GM04504 (cell line): ENCODE results near the gene ABCC2.
"Not testable (repeated sequence)": the region's sequence is repeated elsewhere in the genome, so short reads cannot be mapped to it uniquely, and the experiment has no call there.

Source experiments
- DNase-seq: peaks from one replicate; pipeline ENCODE4 v3.0.0-alpha.2; 2012; ENCODE audit warnings: low read depth

ABCC2 gene

DNA sequence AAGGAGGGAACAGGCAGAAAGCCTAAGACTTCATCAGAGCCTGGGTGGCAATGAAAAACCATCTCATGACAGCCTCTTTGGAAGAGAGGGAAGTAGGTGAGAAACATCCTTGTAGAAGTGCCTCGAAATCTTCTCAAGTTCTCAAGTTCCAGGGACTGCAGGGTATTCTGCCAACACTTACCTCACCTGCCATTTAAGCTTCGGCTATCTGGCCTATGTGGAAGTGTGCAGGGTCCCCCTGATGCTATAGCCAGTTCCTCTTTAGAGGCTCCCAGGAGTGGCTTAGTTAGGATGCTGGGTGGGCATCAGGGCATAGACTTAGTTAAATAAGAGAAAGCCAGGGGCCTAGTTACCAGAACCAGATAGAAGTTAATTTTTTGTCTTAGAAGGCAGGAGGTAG lies 27.0 kb downstream of the ABCC2 start:
- DNase-seq = no peak

DNA sequence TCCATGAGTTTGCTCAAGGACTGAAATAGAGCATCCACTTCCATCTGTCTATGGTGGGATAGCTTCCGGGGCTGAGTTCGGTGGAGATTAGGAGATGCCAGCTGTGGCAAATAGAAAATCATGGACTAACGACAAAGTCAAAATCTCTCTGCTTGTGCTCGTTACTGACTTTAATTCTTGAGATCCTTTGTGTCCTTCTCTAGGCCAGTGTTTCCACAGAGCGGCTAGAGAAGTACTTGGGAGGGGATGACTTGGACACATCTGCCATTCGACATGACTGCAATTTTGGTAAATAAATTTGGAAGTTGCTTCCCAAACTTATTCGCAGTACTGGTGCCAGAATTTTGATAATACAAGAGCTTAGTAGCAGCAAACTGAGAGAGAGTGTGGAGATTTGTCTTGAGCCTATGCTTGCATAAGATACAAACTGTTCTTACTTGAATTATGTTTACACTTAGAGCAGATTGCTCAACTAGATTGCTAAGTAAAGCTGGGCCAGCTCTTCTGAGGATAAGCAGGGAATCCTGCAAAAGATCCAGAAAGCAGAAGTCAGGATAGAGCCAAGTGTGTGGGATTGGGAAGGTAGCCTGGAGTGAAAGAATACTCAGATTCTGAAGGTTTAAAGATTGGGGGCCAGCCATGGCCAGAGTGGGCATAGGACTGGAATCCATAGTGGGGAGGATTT lies 27.6 kb downstream of the ABCC2 start:
- DNase-seq = no peak

DNA sequence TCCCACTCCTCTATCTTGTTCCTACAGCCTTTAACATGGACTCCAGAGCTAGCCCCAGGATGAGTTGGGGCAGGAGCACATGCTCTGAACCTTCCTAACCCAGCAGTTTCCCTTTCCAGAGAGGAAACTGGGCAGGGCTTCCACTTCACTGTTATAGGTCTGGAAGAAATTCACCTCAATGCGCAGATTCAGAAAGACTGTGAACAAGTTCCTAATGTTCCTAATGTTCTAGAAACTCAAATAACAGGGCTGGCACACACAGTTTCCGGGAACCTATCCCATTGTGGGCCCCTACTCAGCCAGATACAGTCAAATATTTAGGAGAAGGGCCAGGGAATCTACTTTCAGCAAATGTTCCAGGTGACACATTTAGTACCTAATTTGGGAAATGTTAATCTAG lies 29.7 kb downstream of the ABCC2 start:
- DNase-seq = no peak

DNA sequence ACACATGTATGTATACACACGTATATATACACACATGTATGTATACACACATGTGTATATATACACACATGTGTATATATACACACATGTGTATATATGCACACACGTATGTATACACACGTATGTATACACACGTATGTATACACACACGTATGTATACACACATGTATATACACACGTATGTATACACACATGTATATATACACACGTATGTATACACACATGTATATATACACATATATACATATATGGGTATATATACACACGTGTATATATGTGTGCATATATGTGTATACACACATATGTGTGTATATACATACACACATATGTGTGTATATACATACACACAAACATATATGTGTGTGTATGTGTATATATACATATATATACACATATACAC lies 31.7 kb downstream of the ABCC2 start:
- DNase-seq = no peak

DNA sequence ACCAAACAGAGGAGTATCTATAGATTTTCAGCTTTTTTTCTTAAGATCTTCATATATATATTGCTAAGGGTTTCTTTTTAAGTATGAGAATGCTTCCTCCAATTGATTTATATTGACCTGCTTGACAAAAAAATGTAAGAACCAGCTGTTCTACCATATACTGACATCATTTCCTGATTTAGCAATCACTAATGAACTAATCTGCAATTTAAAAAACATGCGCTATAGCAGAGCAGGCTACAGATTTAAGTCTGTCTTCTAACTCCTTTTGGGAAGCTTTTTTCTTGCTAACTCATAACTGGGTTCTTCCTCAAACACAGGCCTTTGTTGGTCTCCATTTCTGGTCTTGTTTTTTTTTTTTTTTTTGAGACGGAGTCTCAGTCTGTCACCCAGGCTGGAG lies 33.2 kb downstream of the ABCC2 start:
- no peak for DNase-seq

DNA sequence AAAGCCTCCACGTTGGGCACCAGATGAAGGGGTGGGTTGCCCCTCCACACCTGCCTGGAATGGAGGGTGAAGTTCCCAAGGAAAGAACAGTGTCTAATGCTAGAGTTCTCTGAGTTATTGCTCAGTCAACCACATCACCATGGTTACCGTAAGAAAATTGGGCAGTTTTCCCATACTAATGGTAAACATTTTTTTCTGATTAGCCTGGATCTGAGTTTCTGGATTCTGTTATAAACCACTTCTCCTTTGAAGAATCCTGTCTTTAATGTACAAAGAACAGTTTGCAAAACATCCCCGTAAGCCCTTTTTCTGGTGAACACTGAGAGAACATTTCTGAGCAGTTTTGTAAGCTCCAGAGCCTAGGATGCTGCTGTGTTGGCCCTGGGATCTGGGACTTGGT lies 45.5 kb downstream of the ABCC2 start:
- no peak for DNase-seq

DNA sequence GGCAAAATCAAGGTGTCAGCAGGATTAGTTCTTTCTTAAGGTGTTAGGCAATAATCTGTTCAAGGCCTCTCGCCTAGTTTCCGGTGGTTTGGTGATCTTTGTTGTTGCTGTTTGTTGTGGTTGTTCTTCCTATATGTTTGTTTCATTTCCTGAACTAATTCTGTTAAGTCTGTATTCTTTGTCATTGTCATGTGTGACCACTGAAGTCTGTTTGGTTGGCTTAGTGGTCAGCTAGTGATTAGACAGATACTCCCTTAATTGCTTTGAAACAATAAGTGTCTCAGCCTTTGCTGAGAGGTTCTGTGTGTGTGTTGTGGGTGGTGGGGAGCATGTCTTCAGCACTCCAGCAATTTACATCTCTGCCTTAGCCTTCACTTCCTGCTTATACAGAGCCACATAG lies 46.0 kb downstream of the ABCC2 start:
- no peak for DNase-seq

DNA sequence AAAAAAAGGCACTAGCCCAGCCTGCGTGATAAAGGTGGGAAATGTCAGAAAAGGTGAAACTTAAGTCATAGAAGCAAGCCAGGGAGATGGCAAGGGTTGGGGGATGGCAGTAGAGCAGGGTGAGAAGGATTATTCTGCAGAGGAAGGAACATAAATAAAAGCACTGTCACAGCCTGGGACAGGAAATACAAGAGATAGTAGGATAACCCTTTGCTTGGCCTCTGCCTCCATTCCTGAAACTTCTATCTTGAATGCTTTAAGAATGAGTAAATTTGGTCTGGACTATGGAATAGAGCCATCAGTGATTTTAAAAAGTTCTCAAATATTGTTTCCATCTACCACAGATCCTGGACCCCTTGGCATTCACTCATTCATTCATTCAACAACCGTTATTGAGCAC lies 50.0 kb downstream of the ABCC2 start:
- no peak for DNase-seq

DNA sequence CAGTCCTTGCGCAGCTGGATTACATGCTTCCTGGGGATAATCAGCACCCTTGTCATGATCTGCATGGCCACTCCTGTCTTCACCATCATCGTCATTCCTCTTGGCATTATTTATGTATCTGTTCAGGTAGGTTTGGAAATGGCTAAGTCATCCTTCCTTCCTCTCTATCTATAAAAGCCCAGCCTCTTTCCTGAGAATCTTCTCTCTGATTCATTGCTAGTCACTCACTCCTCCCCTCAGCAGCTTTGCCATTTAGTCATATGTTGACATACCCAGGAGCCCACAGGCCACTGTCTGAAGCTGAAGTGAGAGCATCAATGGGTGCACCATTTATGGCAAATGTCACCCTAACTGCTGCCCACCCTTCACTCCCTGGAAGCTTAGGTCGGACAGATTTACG lies 52.0 kb downstream of the ABCC2 start:
- peak; percentile 65 for DNase-seq

DNA sequence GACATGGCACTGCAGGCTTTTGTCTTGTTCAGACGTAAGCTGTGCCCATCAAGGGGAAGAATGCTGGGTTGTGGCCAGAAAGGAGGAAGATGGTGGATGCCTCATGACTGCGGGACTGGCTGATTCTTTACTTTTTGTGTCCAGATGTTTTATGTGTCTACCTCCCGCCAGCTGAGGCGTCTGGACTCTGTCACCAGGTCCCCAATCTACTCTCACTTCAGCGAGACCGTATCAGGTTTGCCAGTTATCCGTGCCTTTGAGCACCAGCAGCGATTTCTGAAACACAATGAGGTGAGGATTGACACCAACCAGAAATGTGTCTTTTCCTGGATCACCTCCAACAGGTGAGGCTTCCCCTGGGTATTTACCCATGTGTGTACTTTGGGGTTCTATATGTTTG lies 53.5 kb downstream of the ABCC2 start:
- DNase-seq = no peak

DNA sequence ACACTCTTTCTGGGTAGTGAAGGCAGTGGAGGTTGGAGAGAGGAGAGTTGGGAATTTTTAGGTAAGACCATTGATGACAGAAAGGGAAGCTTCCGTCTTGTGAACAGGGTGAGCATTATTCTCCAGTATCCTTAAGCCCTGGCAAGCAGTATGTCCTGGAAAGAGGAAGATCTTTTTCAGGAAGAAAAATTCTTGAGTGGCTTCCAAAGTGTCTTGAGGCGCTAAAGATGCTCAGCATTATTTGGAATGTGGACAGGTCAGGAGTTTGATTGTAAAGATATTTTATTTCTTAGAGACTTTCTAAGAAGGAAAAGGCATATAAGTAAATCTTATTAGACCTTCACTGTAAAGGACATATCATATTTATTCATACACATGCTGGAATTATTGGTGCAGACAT lies 54.3 kb downstream of the ABCC2 start:
- no peak for DNase-seq

DNA sequence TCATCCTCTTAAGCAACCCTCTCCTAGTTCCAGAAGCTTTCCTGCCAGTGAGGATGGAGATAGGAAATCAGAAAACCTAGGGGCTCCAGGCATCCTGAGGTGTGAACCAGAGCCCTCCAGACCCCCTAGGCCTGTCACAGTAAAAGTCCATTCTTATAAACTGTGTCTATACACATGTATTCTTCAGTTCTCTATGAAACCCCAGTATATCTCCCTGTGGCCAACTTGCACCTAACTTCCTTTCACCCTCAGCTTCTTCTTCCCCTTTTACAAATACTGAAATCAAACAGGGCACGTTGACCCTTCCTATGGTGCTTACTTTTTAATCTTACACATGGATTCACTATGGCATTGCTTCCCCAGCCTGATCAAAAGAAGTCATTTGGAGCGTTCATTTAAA lies 58.4 kb downstream of the ABCC2 start:
- DNase-seq = not testable (repeated sequence)

DNA sequence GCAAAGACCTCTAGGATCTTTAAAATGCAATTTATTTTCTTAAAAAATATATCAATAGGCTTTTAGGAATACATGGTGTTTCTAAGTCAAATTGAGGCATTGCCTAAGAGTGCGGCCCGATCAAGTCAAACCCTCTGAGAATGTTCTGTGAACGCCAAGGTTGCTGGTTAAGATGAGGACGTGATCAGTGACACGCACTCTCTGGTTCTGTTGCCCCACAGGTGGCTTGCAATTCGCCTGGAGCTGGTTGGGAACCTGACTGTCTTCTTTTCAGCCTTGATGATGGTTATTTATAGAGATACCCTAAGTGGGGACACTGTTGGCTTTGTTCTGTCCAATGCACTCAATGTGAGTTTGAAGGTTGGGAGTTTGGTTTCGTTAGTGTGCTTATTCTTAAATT lies 59.3 kb downstream of the ABCC2 start:
- DNase-seq = no peak

DNA sequence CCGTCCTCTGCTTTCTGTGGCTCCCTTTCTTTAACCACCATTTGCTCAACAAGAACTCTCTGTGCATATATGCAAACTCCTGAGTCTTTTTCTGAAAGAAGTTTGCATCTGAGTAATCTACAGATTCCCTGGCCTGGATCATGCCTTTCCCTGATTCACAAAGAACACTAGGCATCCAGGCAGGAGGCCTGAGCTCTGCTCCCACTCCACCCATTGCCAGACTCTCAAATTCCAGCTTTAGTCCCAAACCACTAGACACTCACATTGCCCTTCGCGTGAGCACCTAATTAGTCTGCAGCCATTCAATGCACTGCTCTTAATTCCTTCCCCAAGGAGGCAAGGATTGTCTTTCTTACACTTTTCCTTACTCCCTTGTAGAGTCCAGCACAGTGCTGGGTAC lies 60.9 kb downstream of the ABCC2 start:
- DNase-seq = no peak

DNA sequence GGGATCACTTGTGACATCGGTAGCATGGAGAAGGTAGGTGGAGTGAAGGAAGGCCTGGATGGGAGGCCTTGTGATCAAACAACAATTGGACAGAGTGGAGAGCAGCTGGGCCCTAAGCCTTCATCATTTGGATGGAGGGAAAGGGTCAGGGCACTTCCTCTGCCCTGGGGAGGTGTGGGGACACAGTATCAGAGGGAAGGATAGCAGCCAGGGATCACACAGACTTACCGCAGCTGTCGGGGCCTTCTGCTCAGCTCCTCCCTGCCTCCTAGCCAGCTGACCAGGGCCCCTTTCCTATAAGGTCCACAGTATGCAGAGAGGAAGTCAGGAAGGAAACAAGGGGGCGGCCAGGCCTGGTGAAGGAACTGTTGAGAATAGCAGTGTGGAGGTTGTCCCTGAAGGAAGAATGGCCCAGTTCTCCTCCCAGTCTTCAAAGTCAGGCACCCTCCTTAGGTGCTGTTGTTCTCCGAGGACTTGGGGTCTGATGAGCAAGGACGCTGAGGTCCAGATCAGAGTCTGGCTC lies 62.1 kb downstream of the ABCC2 start:
- no peak for DNase-seq

DNA sequence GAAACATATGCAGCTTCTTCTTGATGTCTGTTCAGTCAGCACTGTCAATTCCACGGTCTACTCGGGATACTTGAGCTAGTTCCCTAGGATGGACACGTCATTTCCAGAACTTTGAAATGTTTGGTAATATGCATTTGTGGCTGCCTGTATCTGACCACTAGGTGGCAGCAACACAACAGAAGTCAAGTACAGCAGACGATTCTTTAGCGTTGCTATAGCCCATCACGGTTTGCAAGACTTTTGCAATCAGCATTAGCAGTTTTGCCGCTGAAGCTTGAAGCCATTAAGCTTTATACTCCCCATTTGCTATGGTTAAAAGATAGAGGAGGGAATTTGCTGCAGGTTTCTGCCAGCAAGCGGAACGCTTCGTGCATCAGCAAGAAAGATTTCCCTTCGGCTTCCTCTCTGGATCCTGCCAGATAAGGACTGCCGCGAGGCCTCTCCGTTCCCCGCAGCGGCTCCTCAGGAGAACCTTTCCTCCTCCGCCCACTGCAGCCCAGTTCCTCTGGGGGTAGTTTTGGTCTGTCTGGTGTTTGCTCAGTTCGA lies 63.5 kb downstream of the ABCC2 start:
- DNase-seq = peak; percentile 88

DNA sequence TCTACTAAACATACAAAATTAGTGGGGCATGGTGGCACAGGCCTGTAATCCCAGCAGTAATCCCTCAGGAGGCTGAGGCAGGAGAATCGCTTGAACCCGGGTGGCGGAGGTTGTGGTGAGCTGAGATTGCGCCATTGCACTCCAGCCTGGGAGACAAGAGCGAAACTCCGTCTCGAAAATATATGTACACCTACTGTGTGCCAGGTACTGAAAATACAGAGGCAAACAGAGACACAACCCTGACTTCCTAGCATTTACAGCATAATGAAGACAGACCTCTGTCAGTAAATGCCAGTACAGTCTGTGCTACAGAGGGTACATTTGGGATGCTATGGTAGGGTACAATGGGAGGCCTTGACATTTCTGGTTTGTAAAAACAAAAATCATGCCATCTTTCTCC lies 66.6 kb downstream of the ABCC2 start:
- DNase-seq = no peak

DNA sequence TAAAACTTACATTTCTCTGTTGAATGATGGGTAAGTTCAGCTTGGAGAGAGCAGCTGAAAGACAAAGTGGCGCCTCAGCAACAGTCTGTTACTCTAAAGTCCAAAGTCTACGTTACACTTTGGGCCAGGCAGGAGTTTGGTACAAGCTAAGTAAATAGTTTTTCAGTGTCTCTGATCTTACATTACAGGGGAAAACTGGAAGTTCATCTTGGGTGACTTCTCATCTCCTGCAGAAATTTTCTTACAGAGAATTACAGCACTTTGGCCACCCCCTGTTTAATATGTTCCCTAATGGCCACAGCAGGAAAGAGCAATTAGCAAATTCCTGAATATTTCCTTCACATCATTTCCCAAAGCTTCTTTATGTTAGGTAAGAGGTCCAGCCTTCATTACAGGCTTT lies 67.1 kb downstream of the ABCC2 start:
- no peak for DNase-seq

DNA sequence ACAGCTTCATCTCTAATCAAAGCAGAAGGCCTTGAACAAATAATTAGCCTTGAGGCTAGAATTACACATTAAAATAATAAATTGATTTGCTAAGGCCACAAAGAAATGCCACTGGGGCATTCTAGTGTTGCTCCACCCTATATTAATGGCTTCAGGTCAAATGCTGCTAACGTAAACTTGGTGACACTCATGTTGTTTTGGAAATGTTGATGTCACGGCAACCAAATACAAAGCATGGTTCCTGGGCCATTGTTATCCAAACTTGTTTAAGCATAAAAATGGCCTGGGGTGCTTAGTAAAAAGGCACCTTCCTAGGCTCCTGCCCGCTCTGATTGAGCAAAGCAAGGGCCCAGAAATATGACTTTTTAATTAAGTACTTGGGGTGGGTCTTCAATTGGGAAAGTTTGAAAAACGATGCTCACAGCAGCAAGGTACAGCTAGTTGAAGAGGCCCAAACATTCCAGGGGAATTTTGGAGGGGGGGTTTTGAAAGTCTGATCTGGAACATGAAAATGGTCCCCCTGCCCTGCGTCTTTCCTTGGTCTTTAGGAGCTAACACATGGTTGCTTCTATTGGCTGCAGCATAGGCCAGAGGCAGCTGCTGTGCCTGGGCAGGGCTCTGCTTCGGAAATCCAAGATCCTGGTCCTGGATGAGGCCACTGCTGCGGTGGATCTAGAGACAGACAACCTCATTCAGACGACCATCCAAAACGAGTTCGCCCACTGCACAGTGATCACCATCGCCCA lies 67.8 kb downstream of the ABCC2 start:
- DNase-seq = no peak

DNA sequence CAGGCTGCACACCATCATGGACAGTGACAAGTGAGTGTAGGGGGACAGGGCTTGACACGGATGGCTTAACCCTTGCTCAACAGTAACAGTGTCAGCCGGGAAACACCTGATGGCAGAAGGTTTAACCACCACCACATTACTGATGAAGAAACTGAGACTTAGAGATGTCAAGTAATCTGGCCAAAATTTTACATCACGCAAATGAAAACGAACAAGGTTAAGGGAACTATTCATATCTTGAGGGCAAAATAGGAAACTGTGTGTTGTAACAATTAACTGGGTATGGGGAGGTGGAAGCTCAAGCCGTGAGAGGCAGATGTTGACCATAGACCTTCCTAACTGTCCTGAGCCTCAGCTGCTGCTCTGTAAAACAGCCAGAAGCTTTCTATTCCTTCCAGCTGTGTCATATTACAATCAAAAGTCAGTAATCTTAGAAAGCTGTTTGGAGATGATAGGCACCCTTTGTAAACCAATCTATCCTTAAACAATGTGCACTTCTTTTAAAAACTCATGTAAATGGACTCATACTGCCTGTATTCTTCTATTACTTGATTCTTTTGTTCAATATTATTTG lies 68.4 kb downstream of the ABCC2 start:
- DNase-seq = no peak

DNA sequence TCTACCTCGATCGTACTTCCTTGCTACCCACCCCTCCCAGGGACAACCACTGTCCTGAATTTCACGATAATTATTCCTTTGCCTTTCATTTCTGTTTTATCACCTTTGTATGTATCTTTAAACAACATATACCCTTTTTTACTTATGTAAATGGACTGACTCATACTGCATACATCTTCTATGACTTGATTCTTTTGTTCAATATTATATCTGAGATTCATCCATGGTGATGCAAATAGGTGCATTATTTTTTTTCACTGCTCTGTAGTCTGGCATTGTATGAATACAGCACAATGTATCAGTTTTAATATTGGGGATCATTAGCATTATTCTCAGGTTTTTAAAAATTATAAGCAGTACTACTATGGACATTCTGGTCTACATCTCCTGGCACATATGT lies 69.4 kb downstream of the ABCC2 start:
- DNase-seq = no peak

DNA sequence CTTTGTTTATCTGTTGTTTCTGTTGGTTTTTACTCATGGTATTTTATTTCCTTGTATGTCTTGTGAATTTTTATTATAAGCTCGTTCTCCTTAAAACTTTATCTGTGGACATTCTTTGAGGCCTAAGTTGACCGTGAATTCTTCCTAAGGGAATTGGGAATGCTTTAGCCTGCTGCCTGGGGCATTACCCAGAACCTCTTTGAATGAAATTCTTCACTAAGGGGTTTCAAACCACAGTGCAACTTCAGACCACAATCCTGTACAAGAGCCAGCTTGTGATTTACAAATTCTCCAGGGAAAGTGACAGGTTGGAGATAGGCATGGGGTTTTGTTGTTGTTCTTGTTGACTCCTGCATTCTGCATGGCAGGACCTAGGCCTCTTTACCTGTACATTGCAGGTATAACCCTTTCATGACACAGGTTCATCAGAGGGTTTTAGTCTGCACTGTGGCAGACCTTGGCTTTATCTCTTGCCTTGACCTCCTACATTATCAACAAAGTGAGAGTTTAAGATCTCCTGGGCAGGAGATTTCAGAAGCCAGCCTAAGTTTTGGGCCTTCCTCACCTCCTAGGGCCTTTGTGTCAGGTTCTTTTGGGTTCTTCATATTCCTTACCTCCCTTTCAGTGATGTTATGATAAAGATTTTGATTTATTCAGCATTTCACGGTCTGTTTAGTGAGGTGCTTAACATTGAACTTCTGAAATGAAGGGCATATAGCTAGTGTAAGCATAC lies 70.2 kb downstream of the ABCC2 start:
- DNase-seq = no peak
